ENCODE data around the gene MTHFD1L.
"Not testable (repeated sequence)": the region's sequence is repeated elsewhere in the genome, so short reads cannot be mapped to it uniquely, and the experiment has no call there.

The MTHFD1L gene

DNA sequence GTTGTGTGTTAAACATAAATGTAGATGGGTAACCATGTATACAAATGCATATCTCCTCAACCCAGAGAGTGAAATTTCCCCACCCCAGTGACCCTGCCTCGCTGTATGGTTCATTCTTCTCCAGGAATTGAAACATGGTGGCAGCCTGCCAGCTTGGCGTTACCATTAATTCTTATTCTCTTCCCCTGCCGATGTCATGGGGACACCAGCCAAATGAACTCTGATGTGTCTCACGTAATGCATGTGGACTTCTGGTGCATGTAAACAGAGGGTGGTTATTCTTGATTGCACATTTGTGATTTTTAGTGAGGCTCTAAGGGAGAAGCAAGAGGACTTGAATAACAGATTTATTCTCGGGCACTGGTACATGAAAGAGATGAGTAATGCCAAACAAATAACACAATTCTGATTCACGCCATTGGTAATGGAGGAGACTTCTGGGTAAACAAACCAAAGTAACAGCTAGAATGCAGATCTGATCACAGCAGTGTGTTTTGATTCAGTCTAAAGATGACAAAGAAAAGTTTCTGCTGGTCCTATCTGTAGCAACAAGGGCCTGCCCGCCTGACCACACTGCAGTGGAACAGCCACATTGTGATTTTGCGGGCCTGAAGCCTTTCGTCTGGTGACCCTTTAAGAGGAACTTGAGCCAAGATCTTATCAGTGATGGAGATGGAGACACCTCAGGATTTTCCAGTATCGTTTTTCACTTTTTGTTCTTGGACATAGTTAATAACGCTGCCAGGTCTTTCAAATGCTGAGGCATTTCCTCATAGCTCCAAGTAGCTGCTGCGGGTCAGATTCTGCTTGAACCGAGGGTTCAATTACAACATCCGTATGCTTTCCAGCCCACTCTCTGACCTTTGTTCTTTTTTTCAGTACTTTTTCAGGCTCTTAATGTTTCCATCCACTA, 202.4 kb downstream of the MTHFD1L start:
- no peak overlapping the region for H3K27ac Mint-ChIP-seq
- H3K36me3 Mint-ChIP-seq (ENCODE audit: low read depth) = peaks cover 69% of the 10 kb centered on the region
- H3K9me3 Mint-ChIP-seq = peaks cover 9% of the 10 kb centered on the region
- H3K4me3 Mint-ChIP-seq = no peak overlapping the region
- H3K4me1 Mint-ChIP-seq (ENCODE audit: low read depth) = no peaks in the 10 kb centered on the region
- no peaks in the 10 kb centered on the region for H3K27me3 Mint-ChIP-seq

DNA sequence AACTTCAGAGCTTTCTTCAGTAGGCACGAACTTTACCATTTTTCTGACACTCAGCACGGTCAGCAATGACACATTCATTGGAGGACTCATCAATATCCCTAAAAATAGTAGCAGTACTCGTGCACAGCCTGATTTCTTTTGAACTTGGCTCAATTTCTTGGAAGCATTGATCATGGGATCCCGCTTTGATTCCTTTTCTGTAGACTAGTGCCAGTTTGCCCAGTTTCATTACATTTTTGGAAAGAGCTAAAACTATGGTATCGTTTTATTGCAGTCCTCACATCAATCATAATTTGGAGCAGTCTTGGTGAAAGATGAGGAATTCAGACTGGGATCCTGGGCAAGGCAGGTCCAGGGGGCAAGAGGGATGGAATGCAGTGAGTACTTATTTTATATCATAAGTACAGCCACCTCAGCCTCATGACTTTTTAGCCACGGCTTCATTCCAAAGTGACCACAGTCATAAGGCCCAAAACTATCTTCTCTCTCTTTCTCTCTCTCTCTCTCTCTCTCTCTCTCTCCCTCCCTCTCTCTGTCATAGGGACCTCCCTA, 203.3 kb downstream of the MTHFD1L start:
- no peak overlapping the region for H3K4me3 Mint-ChIP-seq
- no peaks in the 10 kb centered on the region for H3K27me3 Mint-ChIP-seq
- H3K4me1 Mint-ChIP-seq (ENCODE audit: low read depth) = no peaks in the 10 kb centered on the region
- peak overlapping the region; percentile 7 for H3K27ac Mint-ChIP-seq
- peaks cover 69% of the 10 kb centered on the region for H3K36me3 Mint-ChIP-seq (ENCODE audit: low read depth)
- peaks cover 14% of the 10 kb centered on the region for H3K9me3 Mint-ChIP-seq

DNA sequence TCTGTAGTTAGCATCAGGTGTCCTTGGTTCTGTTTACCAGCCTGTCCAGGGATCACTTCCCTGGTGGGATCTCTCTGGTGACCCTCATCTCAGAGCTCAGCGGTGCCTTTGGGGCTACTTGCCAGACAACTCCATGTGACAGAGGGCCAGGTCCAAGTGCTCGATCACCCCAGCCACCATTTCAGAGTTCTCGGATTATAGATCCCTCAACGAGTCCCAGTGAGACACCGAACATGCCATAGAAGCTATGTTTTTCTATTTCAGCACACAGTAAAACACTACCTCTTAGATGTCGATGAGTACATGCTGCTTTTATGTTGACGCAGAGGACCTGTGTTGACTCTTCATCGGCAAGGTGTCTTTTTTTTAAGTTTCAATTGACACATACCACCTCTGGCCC, 204.1 kb downstream of the MTHFD1L start:
- peaks cover 14% of the 10 kb centered on the region for H3K9me3 Mint-ChIP-seq
- no peaks in the 10 kb centered on the region for H3K4me1 Mint-ChIP-seq (ENCODE audit: low read depth)
- H3K27me3 Mint-ChIP-seq = no peaks in the 10 kb centered on the region
- peak overlapping the region; percentile 7 for H3K27ac Mint-ChIP-seq
- no peak overlapping the region for H3K4me3 Mint-ChIP-seq
- H3K36me3 Mint-ChIP-seq (ENCODE audit: low read depth) = peaks cover 76% of the 10 kb centered on the region

DNA sequence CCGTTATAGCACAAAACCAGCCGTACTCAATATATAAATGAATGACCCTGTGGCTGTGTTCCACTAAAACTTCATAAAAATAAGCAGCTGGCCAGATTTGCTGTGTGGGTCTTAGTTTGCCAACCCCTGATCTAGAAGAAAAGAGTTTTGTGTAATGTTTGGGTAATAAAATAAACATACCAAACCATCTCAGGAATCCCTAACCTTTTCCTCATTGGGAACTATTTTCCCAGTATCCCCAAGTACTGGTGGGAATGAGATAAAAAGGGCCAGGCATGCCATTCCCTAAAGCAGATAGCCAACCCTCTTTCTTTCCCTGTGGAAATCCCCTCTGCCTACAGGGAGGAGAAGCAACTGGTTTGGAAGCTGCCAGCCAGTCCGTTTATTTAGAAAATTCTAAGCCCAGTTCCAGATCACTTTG, 205.1 kb downstream of the MTHFD1L start:
- H3K9me3 Mint-ChIP-seq = peaks cover 14% of the 10 kb centered on the region
- H3K27ac Mint-ChIP-seq = no peak overlapping the region
- no peak overlapping the region for H3K4me3 Mint-ChIP-seq
- H3K36me3 Mint-ChIP-seq (ENCODE audit: low read depth) = peaks cover 76% of the 10 kb centered on the region
- no peaks in the 10 kb centered on the region for H3K27me3 Mint-ChIP-seq
- no peaks in the 10 kb centered on the region for H3K4me1 Mint-ChIP-seq (ENCODE audit: low read depth)

DNA sequence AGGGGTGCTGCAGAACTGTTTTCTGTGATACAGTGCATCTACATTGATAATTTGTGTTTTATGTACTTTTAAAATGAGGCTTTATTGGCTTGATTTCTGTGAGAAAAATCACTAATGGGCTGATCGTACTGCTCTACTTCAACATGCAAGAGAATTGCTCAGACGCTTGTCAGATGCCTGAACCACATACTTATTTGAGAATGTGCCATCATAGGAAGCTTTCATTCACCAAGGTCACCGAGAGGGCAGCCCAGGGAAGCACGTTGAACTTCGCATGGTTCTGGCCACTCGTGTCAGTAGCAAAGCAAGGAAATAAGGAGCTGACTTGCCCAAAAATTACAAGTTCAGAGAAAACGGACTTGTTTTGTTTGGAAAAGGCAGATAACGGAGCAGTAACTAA, 205.8 kb downstream of the MTHFD1L start:
- Mint-ChIP-seq H3K4me3 (no peak overlapping the region), H3K36me3 (ENCODE audit: low read depth) (peaks cover 77% of the 10 kb centered on the region), H3K27ac (no peak overlapping the region), H3K9me3 (peaks cover 14% of the 10 kb centered on the region), H3K4me1 (ENCODE audit: low read depth) (no peaks in the 10 kb centered on the region), H3K27me3 (no peaks in the 10 kb centered on the region)

DNA sequence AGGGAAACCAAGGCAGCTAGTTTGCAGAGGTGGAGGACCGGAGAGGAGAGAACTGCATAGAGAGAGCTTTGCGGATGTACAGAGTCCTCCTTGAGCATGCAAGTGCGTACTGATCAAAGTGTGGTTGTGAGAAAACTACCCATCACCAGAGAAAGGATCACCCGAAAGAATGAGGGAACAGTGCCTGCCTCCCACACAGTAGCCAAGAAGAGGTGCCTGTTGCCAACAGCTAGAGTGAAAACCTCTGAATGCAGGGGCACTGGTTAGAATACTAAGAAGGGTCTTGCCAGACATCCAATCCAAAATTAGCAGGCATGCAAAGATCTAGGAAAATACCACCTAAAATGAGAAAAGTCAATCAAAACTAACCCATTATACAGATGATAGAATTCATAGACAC, 207.6 kb downstream of the MTHFD1L start:
- H3K27ac Mint-ChIP-seq = no peak overlapping the region
- H3K4me1 Mint-ChIP-seq (ENCODE audit: low read depth) = no peaks in the 10 kb centered on the region
- peaks cover 14% of the 10 kb centered on the region for H3K9me3 Mint-ChIP-seq
- peaks cover 80% of the 10 kb centered on the region for H3K36me3 Mint-ChIP-seq (ENCODE audit: low read depth)
- no peaks in the 10 kb centered on the region for H3K27me3 Mint-ChIP-seq
- H3K4me3 Mint-ChIP-seq = no peak overlapping the region

DNA sequence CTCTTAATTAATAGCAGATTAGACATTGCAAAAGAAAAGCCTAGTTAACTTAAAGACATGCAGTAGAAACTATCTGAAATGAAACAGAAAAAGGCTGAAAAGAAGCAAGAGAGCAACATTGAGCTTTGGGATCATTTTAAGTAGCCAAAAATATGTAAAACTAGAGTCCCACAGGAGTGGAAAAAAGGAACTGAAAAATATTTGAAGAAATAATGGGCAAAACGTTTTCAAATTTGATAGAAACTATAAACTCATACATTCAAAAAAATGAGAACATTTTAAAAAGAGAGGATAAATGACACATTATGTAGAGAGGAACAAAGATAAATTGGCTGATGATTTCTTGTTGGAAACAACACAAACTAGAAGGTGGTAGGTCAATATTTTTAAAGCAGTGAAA, 208.2 kb downstream of the MTHFD1L start:
- H3K9me3 Mint-ChIP-seq = peaks cover 14% of the 10 kb centered on the region
- H3K27me3 Mint-ChIP-seq = no peaks in the 10 kb centered on the region
- H3K4me3 Mint-ChIP-seq = no peak overlapping the region
- H3K27ac Mint-ChIP-seq = no peak overlapping the region
- H3K36me3 Mint-ChIP-seq (ENCODE audit: low read depth) = peaks cover 80% of the 10 kb centered on the region
- no peaks in the 10 kb centered on the region for H3K4me1 Mint-ChIP-seq (ENCODE audit: low read depth)

DNA sequence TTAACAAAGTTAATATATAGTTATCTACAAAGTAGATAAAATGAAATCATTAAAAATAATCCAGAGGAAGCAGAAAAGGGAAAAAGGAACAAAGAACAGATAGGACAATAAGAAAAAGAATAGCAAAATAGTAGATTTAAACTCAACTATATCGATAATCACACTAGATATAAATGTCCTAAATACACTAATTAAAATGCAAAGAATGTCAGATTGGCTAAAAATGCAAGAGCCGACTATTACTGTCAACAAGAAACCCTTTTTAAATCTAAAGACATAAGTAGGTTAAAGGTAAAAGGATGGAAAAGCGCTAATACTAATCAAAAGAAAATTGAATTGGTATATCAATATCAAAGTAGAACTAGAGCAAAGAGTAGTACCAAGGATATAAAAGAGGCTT, 209.5 kb downstream of the MTHFD1L start:
- no peak overlapping the region for H3K4me3 Mint-ChIP-seq
- H3K36me3 Mint-ChIP-seq (ENCODE audit: low read depth) = peaks cover 73% of the 10 kb centered on the region
- H3K27ac Mint-ChIP-seq = no peak overlapping the region
- no peaks in the 10 kb centered on the region for H3K27me3 Mint-ChIP-seq
- H3K9me3 Mint-ChIP-seq = peaks cover 14% of the 10 kb centered on the region
- H3K4me1 Mint-ChIP-seq (ENCODE audit: low read depth) = no peaks in the 10 kb centered on the region

DNA sequence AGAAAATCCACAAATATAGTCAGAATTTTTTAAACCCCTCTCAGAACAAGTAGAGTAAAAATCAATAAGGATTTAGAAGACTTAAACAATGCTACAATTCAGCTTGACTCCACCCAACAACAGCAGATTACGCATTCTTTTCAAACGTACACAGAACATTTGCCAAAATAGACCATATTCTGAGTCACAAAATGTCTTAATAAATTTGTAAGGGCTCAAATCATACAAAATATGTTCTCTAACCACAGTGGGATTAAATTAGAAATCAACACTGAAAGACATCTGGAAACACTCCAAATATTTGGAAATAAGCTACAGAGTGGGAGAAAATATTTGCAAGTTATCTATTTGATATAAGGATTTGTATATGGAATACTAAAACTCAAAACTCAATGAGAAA, 210.0 kb downstream of the MTHFD1L start:
- peaks cover 14% of the 10 kb centered on the region for H3K9me3 Mint-ChIP-seq
- peaks cover 72% of the 10 kb centered on the region for H3K36me3 Mint-ChIP-seq (ENCODE audit: low read depth)
- no peak overlapping the region for H3K27ac Mint-ChIP-seq
- H3K4me1 Mint-ChIP-seq (ENCODE audit: low read depth) = no peaks in the 10 kb centered on the region
- no peaks in the 10 kb centered on the region for H3K27me3 Mint-ChIP-seq
- no peak overlapping the region for H3K4me3 Mint-ChIP-seq

DNA sequence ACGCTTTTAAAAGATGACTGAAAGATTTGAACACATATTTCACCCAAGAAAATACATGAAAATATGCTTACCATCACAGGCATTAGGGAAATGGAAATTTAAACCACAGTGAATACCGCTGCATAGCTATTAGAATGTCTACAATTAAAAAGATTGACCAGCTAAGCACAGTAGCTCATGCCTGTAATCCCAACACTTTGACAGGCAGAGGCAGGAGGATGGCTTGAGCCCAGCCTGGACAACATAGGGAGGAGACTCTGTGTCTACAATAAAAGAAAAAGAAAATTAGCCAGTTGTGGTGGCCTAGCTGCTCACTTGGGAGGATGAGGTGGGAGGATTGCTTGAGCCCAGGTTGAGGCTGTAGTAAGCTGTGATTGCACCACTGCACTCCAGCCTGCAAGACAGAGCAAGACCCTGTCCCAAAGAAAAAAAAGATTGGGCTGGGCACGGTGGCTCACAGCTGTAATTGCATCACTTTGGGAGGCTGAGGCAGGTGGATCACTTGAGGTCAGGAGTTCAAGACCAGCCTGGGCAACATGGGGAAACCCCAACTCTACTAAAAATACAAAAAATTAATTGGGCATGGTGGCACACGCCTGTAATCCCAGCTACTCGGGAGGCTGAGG, 210.5 kb downstream of the MTHFD1L start:
- peaks cover 69% of the 10 kb centered on the region for H3K36me3 Mint-ChIP-seq (ENCODE audit: low read depth)
- H3K4me3 Mint-ChIP-seq = no peak overlapping the region
- no peak overlapping the region for H3K27ac Mint-ChIP-seq
- no peaks in the 10 kb centered on the region for H3K4me1 Mint-ChIP-seq (ENCODE audit: low read depth)
- no peaks in the 10 kb centered on the region for H3K27me3 Mint-ChIP-seq
- H3K9me3 Mint-ChIP-seq = peaks cover 12% of the 10 kb centered on the region

DNA sequence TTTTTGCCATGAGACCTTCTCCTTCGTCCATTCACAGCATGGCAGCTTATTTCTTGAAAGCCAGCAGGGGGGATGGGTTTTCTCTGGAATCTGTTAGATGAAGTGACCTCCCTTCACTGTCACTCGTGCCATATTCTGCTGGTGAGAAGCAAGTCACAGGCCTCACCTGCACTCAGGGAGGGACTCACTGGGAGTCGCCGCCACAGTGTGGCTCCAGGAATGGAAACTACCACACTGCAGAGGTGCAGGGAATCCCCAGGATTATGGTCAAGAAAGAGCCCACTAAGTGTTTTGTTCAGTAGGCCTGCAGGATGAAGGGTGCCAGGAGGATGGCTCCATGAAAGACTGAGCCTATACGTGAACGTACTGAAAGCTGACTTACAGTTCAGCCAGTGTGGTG, 213.2 kb downstream of the MTHFD1L start:
- H3K27me3 Mint-ChIP-seq = no peaks in the 10 kb centered on the region
- no peak overlapping the region for H3K4me3 Mint-ChIP-seq
- H3K27ac Mint-ChIP-seq = no peak overlapping the region
- H3K4me1 Mint-ChIP-seq (ENCODE audit: low read depth) = no peaks in the 10 kb centered on the region
- H3K9me3 Mint-ChIP-seq = no peaks in the 10 kb centered on the region
- H3K36me3 Mint-ChIP-seq (ENCODE audit: low read depth) = peaks cover 68% of the 10 kb centered on the region

DNA sequence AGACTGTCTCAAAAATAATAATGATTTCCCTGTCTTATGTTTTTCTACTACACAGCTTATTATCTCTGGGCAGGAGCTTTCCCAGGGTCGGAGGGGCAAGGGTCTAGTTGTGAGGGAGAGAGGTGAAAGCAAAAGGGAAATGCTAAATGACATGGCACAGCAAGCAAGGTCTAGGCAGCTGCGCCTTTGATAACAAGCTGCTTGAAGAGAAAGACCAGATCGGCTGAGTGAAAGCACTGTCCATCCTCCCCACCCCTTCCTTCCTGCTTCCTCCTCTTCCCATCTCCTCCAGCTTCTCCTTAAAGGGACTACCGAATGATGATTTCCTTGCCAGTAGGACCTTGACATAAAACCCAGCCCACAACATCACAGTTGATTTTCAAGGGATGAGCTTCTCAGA, 216.2 kb downstream of the MTHFD1L start:
- Mint-ChIP-seq H3K27ac (no peak overlapping the region), H3K27me3 (no peaks in the 10 kb centered on the region), H3K36me3 (ENCODE audit: low read depth) (peaks cover 51% of the 10 kb centered on the region), H3K4me1 (ENCODE audit: low read depth) (no peaks in the 10 kb centered on the region), H3K9me3 (no peaks in the 10 kb centered on the region), H3K4me3 (no peak overlapping the region)

DNA sequence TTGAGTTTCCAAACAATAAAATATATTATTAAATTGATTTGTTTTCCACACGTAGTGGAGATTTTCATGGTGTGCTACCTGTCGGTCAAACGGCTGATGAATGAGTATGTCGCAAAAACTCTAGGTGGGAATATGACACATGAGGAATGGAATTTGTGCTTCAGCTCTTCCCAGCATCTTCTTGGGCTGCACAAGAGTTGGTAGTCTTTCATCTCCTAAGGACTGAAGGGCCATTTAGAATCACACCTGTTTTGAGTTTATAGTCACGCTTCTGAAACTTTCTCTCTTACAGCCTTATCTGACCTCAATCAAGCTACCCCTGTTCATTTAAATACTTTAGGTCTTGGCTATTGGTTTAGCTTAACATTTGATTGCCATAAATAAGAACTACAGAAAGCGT, 216.6 kb downstream of the MTHFD1L start:
- no peaks in the 10 kb centered on the region for H3K27me3 Mint-ChIP-seq

DNA sequence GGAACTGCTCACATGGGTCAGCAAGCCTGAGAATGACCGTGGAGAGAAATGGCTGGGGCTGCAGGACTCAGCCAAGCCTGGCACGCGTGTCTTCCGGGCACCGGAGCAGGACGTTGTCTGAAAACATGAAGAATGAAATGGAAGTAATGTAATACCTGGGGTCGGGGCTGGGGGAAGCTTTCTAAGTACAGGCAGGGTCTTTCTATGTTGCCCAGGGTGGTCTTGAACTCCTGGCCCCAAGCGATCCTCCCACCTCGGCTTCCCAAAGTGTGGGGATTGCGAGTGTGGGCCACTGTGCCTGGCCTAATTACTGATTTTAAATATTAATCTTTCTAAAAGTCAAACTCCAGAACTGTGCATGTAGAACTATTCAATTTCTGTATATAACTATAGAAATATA, 218.8 kb downstream of the MTHFD1L start:
- no peaks in the 10 kb centered on the region for H3K4me1 Mint-ChIP-seq (ENCODE audit: low read depth)
- peaks cover 39% of the 10 kb centered on the region for H3K36me3 Mint-ChIP-seq (ENCODE audit: low read depth)
- H3K27ac Mint-ChIP-seq = no peak overlapping the region
- H3K4me3 Mint-ChIP-seq = no peak overlapping the region
- no peaks in the 10 kb centered on the region for H3K9me3 Mint-ChIP-seq
- no peaks in the 10 kb centered on the region for H3K27me3 Mint-ChIP-seq

More for the DNA sequence above, 216.6 kb downstream of the MTHFD1L start:
- Mint-ChIP-seq H3K4me1 (ENCODE audit: low read depth) (no peaks in the 10 kb centered on the region), H3K36me3 (ENCODE audit: low read depth) (peaks cover 48% of the 10 kb centered on the region), H3K4me3 (no peak overlapping the region), H3K27ac (no peak overlapping the region), H3K9me3 (no peaks in the 10 kb centered on the region)

DNA sequence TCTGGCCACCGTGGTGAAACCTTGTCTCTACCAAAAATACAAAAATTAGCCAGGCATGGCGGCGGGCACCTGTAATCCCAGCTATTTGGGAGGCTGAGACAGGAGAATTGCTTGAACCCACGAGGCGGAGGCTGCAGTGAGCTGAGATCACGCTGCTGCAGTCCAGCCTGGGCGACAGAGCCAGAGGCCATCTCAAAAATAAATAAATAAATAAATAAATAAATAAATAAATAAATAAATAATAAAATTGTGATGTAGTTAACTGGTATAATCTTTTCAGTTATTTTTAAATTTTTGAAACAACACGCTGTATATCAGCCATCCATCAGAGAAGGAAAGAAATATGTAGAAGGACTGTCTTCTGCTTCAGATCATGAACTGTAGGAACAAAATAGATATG, 221.6 kb downstream of the MTHFD1L start:
- not testable (repeated sequence) for H3K9me3 Mint-ChIP-seq; H3K4me1 Mint-ChIP-seq (ENCODE audit: low read depth); H3K27ac Mint-ChIP-seq; H3K27me3 Mint-ChIP-seq; H3K4me3 Mint-ChIP-seq
- peaks cover 49% of the 10 kb centered on the region for H3K36me3 Mint-ChIP-seq (ENCODE audit: low read depth)
